ENCODE measurements around the gene UQCRQ.

GRCh38 chr5:132836852-132837251 lies 29.6 kb upstream of the UQCRQ start:
- TF ChIP-seq ISL1 (CRISPR knock-in tag; IDR thresholded peaks at IDR 0.05) (no peak), PATZ1 (CRISPR knock-in tag; IDR thresholded peaks at IDR 0.05; ENCODE audit: borderline replicate concordance) (no peak), ARNTL (CRISPR knock-in tag; IDR thresholded peaks at IDR 0.05; ENCODE audit: borderline replicate concordance, low read depth) (no peak)

Measured in SK-N-SH treated with all-trans-retinoic acid at 6 μM for 48 hours (cell line).